ENCODE results near the gene SPRR1B. TPM values are rescaled to one million over a fixed set of nuclear protein-coding genes. Genes with fewer than 3 reads are reported as not detected.

SPRR1B gene
- total RNA-seq, 1 donor from 2014 or later, result 216 TPM

DNA sequence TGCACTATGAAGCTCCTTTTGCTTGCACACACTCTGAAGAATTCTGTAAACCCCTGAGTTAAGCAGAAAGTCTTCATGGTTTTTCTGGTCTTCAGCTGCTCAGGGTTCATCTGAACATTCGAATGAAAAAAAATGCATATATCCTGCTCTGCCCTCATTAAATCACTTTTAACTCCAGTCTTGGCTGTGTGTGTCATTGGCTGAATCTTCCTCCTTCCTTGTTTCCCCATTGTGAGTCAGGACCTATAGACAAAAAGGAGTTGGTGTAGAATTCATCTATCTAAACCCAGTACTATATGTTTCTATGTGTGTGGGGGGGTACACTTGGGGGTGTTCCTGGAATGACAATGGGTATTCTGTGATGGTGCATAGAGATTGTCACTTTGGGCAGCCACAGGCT lies 6.6 kb upstream of the SPRR1B start:
- H3K4me3 ChIP-seq, result no peak overlapping the region
- H3K36me3 ChIP-seq, result no peaks in the 10 kb centered on the region
- intact Hi-C loops (cut with DNase I), result no loop called here
- H3K27ac ChIP-seq, result no peak overlapping the region
- no peaks in the 10 kb centered on the region for H3K4me1 ChIP-seq
- DNase-seq (ENCODE audit: extremely low spot score in 2 of 2), result no peak
- no peaks in the 10 kb centered on the region for H3K27me3 ChIP-seq
- no peak for TF ChIP-seq POLR2AphosphoS5 (IDR thresholded peaks at IDR 0.05; ENCODE audit: insufficient read depth in 1 of 2, low read depth in 1 of 2)
- TF ChIP-seq POLR2A (IDR thresholded peaks at IDR 0.05), result no peak
- TF ChIP-seq, protein P1, sequence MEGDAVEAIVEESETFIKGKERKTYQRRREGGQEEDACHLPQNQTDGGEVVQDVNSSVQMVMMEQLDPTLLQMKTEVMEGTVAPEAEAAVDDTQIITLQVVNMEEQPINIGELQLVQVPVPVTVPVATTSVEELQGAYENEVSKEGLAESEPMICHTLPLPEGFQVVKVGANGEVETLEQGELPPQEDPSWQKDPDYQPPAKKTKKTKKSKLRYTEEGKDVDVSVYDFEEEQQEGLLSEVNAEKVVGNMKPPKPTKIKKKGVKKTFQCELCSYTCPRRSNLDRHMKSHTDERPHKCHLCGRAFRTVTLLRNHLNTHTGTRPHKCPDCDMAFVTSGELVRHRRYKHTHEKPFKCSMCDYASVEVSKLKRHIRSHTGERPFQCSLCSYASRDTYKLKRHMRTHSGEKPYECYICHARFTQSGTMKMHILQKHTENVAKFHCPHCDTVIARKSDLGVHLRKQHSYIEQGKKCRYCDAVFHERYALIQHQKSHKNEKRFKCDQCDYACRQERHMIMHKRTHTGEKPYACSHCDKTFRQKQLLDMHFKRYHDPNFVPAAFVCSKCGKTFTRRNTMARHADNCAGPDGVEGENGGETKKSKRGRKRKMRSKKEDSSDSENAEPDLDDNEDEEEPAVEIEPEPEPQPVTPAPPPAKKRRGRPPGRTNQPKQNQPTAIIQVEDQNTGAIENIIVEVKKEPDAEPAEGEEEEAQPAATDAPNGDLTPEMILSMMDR (IDR thresholded peaks at IDR 0.05), result no peak
- no peaks in the 10 kb centered on the region for H3K9me3 ChIP-seq

DNA sequence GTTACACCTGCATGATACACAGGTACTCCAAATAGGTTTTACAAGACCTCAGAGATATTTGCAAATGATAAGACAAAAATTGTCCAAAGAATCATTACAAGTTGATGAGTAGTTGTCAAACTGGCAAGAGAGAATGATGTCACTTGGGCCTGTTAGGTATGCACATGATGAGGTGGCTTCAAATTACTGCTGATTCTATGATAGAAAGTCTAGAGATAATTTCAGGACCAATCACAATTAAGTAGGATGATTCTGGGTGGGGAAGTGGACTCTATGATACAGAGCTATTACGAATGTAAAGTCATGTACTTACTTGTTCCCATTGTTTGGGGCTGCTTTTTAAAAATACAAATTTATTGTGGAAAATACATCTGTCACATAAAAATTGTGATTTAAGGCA lies 5.2 kb upstream of the SPRR1B start:
- no peaks in the 10 kb centered on the region for H3K27me3 ChIP-seq
- H3K9me3 ChIP-seq, result no peaks in the 10 kb centered on the region
- H3K4me1 ChIP-seq, result no peaks in the 10 kb centered on the region
- no peak for DNase-seq (ENCODE audit: extremely low spot score in 2 of 2)
- intact Hi-C loops (cut with DNase I), result no loop called here
- TF ChIP-seq POLR2A (IDR thresholded peaks at IDR 0.05) (no peak), POLR2AphosphoS5 (IDR thresholded peaks at IDR 0.05; ENCODE audit: insufficient read depth in 1 of 2, low read depth in 1 of 2) (no peak)
- TF ChIP-seq, protein P1 (IDR thresholded peaks at IDR 0.05), result no peak
- H3K27ac ChIP-seq, result no peak overlapping the region
- H3K4me3 ChIP-seq, result no peak overlapping the region
- no peaks in the 10 kb centered on the region for H3K36me3 ChIP-seq

DNA sequence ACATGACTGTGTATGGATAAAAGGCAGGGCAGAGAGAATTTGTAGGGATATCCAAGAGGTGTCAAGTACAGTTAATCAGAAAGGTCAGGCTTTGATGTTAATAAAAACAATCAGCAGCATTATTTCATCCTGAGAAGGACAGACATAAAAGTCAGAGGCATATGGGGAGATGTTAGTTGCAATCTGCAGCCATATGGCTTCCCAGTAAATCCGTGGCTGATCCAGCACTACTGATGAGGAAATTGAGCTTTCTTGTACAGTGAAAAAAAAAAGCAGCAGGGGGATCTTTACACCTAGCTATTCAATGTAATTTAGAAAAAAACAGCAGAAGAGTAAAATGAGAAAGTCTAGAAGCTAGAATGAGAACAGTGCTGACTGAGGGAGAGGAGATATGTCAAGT lies 2.2 kb upstream of the SPRR1B start:
- TF ChIP-seq POLR2AphosphoS5 (IDR thresholded peaks at IDR 0.05; ENCODE audit: insufficient read depth in 1 of 2, low read depth in 1 of 2), result no peak
- TF ChIP-seq, protein P1 (IDR thresholded peaks at IDR 0.05), result no peak
- TF ChIP-seq POLR2A (IDR thresholded peaks at IDR 0.05), result no peak
- H3K4me3 ChIP-seq, result no peak overlapping the region
- intact Hi-C loops (cut with DNase I), result no loop called here
- no peaks in the 10 kb centered on the region for H3K9me3 ChIP-seq
- H3K27me3 ChIP-seq, result no peaks in the 10 kb centered on the region
- H3K36me3 ChIP-seq, result no peaks in the 10 kb centered on the region
- H3K4me1 ChIP-seq, result no peaks in the 10 kb centered on the region
- no peak for DNase-seq (ENCODE audit: extremely low spot score in 2 of 2)
- H3K27ac ChIP-seq, result no peak overlapping the region

DNA sequence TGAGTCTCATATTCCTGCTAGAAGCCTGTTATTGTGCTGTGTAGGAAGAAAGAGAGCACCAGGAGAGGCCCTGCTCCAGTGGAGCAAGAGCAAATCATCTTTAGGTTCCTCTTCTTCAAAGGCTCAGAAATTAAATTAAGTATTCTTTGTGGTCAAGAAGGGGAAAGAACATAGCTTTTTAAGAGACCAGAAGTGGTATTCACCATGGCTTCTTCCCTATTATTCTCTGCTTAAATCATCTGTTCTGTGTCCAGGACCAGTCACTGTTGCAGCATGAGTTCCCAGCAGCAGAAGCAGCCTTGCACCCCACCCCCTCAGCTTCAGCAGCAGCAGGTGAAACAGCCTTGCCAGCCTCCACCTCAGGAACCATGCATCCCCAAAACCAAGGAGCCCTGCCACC lies 1.1 kb downstream of the SPRR1B start:
- no peaks in the 10 kb centered on the region for H3K4me1 ChIP-seq
- no peaks in the 10 kb centered on the region for H3K9me3 ChIP-seq
- H3K27ac ChIP-seq, result no peak overlapping the region
- H3K36me3 ChIP-seq, result no peaks in the 10 kb centered on the region
- DNase-seq (ENCODE audit: extremely low spot score in 2 of 2), result no peak
- TF ChIP-seq POLR2A (IDR thresholded peaks at IDR 0.05), result no peak
- TF ChIP-seq, protein P1 (IDR thresholded peaks at IDR 0.05), result no peak
- no peak for TF ChIP-seq POLR2AphosphoS5 (IDR thresholded peaks at IDR 0.05; ENCODE audit: insufficient read depth in 1 of 2, low read depth in 1 of 2)
- no peaks in the 10 kb centered on the region for H3K27me3 ChIP-seq
- H3K4me3 ChIP-seq, result peak overlapping the region in 1 of 2 donors; percentile 24
- intact Hi-C loops (cut with DNase I), result no loop called here

DNA sequence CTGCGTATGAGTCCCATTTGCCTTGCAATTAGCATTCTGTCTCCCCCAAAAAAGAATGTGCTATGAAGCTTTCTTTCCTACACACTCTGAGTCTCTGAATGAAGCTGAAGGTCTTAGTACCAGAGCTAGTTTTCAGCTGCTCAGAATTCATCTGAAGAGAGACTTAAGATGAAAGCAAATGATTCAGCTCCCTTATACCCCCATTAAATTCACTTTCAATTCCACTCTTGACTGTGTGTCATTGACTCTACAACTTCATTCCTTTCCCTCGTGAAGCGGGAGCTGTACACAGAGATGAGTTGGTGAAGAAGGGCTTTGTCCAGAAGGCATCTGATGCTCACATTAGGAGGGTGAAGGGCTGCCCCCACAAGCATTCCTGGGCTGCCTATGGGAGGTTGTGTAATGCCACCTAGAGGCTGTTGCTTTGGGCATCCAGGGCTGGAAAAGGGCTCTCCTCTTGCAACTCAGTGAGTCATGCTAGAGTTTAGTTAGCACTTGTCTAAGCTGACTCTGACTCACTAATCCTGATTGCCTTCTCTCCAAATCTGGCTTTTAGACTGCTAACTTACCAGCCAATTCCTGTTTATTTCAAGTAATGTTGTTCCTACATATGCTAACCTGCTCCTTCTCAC lies 1.8 kb downstream of the SPRR1B start:
- no peaks in the 10 kb centered on the region for H3K36me3 ChIP-seq
- DNase-seq (ENCODE audit: extremely low spot score in 2 of 2), result no peak
- no peaks in the 10 kb centered on the region for H3K27me3 ChIP-seq
- no peak overlapping the region for H3K27ac ChIP-seq
- intact Hi-C loops (cut with DNase I), result no loop called here
- no peaks in the 10 kb centered on the region for H3K4me1 ChIP-seq
- TF ChIP-seq POLR2AphosphoS5 (IDR thresholded peaks at IDR 0.05; ENCODE audit: insufficient read depth in 1 of 2, low read depth in 1 of 2) (peak in 1 of 2 donors; percentile 61), POLR2A (IDR thresholded peaks at IDR 0.05) (no peak)
- no peaks in the 10 kb centered on the region for H3K9me3 ChIP-seq
- peak overlapping the region in 1 of 2 donors; percentile 24 for H3K4me3 ChIP-seq
